Measurements from ENCODE around the gene SIL1. TPM values are rescaled to one million over a fixed set of nuclear protein-coding genes. Genes with fewer than 3 reads are reported as not detected.

The SIL1 gene
- total and polyA plus RNA-seq, 9 of the 15 experiments (the other 6 are each of a cell fraction or from before 2014, with no cell fraction given): 1.3 to 30.5 (median 18.1) TPM

DNA sequence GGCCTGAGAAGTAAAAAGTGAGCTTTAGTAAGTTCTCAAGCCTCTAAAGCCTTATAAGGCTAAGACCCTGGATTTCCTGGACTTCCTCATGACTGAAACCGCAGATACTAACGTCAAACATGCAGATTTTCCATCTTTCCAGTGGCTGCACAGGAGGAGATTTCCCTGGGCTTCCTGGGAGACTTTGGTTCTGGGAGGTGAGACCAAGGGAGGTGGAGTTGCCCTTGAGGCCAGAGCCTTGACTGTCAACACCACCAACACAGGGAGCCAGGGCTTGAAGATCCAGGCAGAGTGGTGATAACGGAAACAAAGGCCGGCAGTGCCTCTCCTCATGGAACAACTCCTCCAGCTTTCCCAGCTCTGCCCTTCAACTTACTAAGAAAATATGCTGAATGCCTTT is 178.3 kb downstream of the SIL1 start:
- in situ Hi-C loops (cut with MboI) (no loop called here), intact Hi-C loops (cut with micrococcal nuclease) (no loop called here)
- DNase-seq (ENCODE audit: extremely low read depth in 1 of 4, low spot score in 3 of 4) (no peak), ATAC-seq (no peak), FAIRE-seq (no peak)
- H3K79me2 ChIP-seq (ENCODE audit: control insufficient read depth, insufficient read depth, low read length): no peaks in the 10 kb centered on the region
- no peaks in the 10 kb centered on the region for H3K9me3 ChIP-seq (replicated peaks; ENCODE audit: control insufficient read depth, insufficient read depth, low read depth, low read length)
- ChIA-PET POLR2A (interaction anchor here (0.9 kb wide), 1 partner anchor 8 kb away, joined by 3 read pairs; no protein-coding TSS in a partner anchor), CTCF (ENCODE audit: low intra/inter-chr PET ratio) (no interaction called here)
- H4K20me1 ChIP-seq (replicated peaks; ENCODE audit: control insufficient read depth, insufficient read depth, low read length): no peaks in the 10 kb centered on the region
- H3K36me3 ChIP-seq (ENCODE audit: control insufficient read depth, insufficient read depth, low read length): no peaks in the 10 kb centered on the region
- H3K4me1 ChIP-seq (replicated peaks in 1 of 2; ENCODE audit: control insufficient read depth in 2 of 2, insufficient read depth in 2 of 2, low read length in 2 of 2): no peaks in the 10 kb centered on the region
- BruUV-seq (replicated peaks): no TSS peak
- no peaks in the 10 kb centered on the region for H3K27me3 ChIP-seq (ENCODE audit: control insufficient read depth in 2 of 2, insufficient read depth in 2 of 2, low read length in 2 of 2)
- no peak overlapping the region for H2AFZ ChIP-seq (ENCODE audit: low read depth, low read length)
- no peak overlapping the region for H3K4me3 ChIP-seq
- H3K27ac ChIP-seq (ENCODE audit: extremely low read depth, low read depth, low read length): no peak overlapping the region
- WGBS (ENCODE audit: insufficient coverage, low coverage, missing lambda C conversion rate): 57% methylated on average over 4 of the region's 4 CpGs
- no peak overlapping the region for H3K4me2 ChIP-seq (ENCODE audit: insufficient read depth, low read length)
- H3K9me1 ChIP-seq (ENCODE audit: control insufficient read depth, insufficient read depth, low read length): no peaks in the 10 kb centered on the region
- H3K9ac ChIP-seq (ENCODE audit: insufficient read depth in 1 of 2, low read depth in 2 of 2, low read length in 2 of 2): no peak overlapping the region
- no peak for TF ChIP-seq MEF2D (tag; conservative IDR thresholded peaks at IDR 0.05; ENCODE audit: low read depth)
- TF ChIP-seq, protein P1, sequence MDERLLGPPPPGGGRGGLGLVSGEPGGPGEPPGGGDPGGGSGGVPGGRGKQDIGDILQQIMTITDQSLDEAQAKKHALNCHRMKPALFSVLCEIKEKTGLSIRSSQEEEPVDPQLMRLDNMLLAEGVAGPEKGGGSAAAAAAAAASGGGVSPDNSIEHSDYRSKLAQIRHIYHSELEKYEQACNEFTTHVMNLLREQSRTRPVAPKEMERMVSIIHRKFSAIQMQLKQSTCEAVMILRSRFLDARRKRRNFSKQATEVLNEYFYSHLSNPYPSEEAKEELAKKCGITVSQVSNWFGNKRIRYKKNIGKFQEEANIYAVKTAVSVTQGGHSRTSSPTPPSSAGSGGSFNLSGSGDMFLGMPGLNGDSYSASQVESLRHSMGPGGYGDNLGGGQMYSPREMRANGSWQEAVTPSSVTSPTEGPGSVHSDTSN (CRISPR knock-in tag; IDR thresholded peaks at IDR 0.05; ENCODE audit: low read depth): no peak
- TF ChIP-seq, protein P1 (tag; conservative IDR thresholded peaks at IDR 0.05; ENCODE audit: low read depth): no peak
- TF ChIP-seq NUFIP1 (IDR thresholded peaks at IDR 0.05; ENCODE audit: partially characterized antibody): no peak
- TF ChIP-seq CEBPG (CRISPR knock-in tag; IDR thresholded peaks at IDR 0.05): no peak
- no peak for TF ChIP-seq CEBPG (tag; conservative IDR thresholded peaks at IDR 0.05 in 1 of 2, IDR thresholded peaks at IDR 0.05 in 1 of 2)
- TF ChIP-seq ARHGAP35 (IDR thresholded peaks at IDR 0.05; ENCODE audit: partially characterized antibody): no peak
- TF ChIP-seq, protein P2, sequence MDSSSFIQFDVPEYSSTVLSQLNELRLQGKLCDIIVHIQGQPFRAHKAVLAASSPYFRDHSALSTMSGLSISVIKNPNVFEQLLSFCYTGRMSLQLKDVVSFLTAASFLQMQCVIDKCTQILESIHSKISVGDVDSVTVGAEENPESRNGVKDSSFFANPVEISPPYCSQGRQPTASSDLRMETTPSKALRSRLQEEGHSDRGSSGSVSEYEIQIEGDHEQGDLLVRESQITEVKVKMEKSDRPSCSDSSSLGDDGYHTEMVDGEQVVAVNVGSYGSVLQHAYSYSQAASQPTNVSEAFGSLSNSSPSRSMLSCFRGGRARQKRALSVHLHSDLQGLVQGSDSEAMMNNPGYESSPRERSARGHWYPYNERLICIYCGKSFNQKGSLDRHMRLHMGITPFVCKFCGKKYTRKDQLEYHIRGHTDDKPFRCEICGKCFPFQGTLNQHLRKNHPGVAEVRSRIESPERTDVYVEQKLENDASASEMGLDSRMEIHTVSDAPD (CRISPR knock-in tag; IDR thresholded peaks at IDR 0.05): no peak
- TF ChIP-seq, protein P3, sequence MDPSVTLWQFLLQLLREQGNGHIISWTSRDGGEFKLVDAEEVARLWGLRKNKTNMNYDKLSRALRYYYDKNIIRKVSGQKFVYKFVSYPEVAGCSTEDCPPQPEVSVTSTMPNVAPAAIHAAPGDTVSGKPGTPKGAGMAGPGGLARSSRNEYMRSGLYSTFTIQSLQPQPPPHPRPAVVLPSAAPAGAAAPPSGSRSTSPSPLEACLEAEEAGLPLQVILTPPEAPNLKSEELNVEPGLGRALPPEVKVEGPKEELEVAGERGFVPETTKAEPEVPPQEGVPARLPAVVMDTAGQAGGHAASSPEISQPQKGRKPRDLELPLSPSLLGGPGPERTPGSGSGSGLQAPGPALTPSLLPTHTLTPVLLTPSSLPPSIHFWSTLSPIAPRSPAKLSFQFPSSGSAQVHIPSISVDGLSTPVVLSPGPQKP (CRISPR knock-in tag; IDR thresholded peaks at IDR 0.05): no peak
- no peak for TF ChIP-seq MTA1 (IDR thresholded peaks at IDR 0.05; ENCODE audit: borderline replicate concordance)
- TF ChIP-seq FOXP1 (CRISPR knock-in tag; IDR thresholded peaks at IDR 0.05): no peak
- TF ChIP-seq, protein P4, sequence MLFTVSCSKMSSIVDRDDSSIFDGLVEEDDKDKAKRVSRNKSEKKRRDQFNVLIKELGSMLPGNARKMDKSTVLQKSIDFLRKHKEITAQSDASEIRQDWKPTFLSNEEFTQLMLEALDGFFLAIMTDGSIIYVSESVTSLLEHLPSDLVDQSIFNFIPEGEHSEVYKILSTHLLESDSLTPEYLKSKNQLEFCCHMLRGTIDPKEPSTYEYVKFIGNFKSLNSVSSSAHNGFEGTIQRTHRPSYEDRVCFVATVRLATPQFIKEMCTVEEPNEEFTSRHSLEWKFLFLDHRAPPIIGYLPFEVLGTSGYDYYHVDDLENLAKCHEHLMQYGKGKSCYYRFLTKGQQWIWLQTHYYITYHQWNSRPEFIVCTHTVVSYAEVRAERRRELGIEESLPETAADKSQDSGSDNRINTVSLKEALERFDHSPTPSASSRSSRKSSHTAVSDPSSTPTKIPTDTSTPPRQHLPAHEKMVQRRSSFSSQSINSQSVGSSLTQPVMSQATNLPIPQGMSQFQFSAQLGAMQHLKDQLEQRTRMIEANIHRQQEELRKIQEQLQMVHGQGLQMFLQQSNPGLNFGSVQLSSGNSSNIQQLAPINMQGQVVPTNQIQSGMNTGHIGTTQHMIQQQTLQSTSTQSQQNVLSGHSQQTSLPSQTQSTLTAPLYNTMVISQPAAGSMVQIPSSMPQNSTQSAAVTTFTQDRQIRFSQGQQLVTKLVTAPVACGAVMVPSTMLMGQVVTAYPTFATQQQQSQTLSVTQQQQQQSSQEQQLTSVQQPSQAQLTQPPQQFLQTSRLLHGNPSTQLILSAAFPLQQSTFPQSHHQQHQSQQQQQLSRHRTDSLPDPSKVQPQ (CRISPR knock-in tag; IDR thresholded peaks at IDR 0.05; ENCODE audit: borderline replicate concordance): no peak
- TF ChIP-seq ZNF551 (CRISPR knock-in tag; IDR thresholded peaks at IDR 0.05): no peak
- no peak for TF ChIP-seq POU5F1 (IDR thresholded peaks at IDR 0.05; ENCODE audit: borderline replicate concordance, low read depth, low read length, partially characterized antibody)
- no peak for TF ChIP-seq NEUROD1 (IDR thresholded peaks at IDR 0.05; ENCODE audit: borderline replicate concordance, low read depth, low read length, partially characterized antibody)
- TF ChIP-seq NFE2 (IDR thresholded peaks at IDR 0.05; ENCODE audit: low read depth): no peak
